Uterus (tissue), 2 donors: ENCODE results near the gene SCFD2.

Experiments used
- CTCF ChIP-seq, 4 experiments: fragments of 200-600 bp in 2 of 4; fragments of 450-650 bp in 2 of 4; sonication (generic) in 2 of 4; IDR thresholded peaks; one replicate each; pipeline ENCODE4 v1.5.1; 2016 to 2019; ENCODE audit warnings: antibody characterized with exemption in 4 of 4, mild to moderate bottlenecking in 2 of 4, moderate library complexity in 1 of 4
- POLR2A ChIP-seq, 2 donors: fragments of 450-650 bp; IDR thresholded peaks; one replicate each; pipeline ENCODE4 v1.6.1; 2016; ENCODE audit warnings: antibody characterized with exemption in 2 of 2, mild to moderate bottlenecking in 1 of 2, moderate library complexity in 1 of 2

GRCh38 chr4:52862639-52863161 lies 503.2 kb downstream of the SCFD2 start:
- TF ChIP-seq POLR2A (IDR thresholded peaks at IDR 0.05) = no peak
- no peak for TF ChIP-seq CTCF (IDR thresholded peaks at IDR 0.05)
